ENCODE results near the gene RELL2.

Gene RELL2

DNA sequence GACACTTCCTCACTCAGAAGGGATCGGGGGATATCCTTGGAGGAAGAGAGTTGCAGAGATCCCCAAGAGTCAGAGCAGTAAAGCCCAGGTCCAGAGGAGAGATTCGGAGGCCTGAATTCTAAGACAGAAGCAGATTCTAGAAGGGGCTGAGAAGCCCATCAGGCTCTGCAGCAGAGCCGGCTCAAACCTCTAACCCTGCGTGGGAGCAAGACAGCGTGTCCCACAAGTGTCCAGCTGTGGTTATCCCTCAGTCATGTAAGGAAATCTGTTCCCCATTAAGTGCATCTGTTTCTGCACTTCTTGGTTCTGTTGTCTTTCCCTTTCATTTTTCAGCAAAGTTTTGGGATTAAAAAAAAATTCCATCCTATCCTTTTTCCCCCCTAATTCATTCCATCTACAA is 13.2 kb upstream of the RELL2 start:
- peaks cover 26% of the 10 kb centered on the region for H3K36me3 ChIP-seq (ENCODE audit: control insufficient read depth, insufficient read depth, low read length)
- H3K27me3 ChIP-seq (replicated peaks; ENCODE audit: control insufficient read depth, insufficient read depth, low read length): no peaks in the 10 kb centered on the region
- DNase-seq (ENCODE audit: extremely low read depth, insufficient read length): no peak
- no peak for TF ChIP-seq CTCF (IDR thresholded peaks at IDR 0.05; ENCODE audit: insufficient read depth, low read length, poor library complexity, severe bottlenecking)
- H3K4me3 ChIP-seq (replicated peaks; ENCODE audit: low read depth, low read length): no peak overlapping the region

DNA sequence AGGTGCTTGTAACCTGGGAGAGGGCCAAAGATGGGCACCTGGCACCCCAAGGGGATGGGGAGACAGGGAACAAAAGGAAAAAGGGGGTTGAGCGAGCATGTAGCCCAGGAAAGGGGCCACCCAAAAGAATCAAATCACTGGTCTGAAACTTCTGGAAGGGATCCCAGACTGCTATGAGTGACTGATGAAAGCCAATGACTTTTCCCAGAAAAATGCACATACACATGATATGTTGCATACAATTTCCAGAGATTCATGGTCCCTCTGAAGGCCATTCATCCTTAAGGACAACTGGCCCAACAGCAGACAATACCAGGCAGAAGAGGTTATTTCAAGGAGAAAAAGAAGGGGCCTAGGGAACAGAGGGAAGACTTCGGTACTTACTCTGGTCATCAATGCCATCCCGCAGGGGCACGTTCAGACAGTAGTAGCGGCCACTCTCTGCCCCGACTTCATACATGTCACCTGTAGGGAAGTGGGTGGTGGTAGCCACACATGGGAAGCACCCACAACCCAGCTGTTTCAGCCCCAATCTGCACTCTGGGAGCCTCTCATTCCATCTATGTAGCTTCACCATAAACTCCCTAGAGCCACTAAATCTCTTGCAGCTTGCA is 8.5 kb upstream of the RELL2 start:
- no peaks in the 10 kb centered on the region for H3K27me3 ChIP-seq (replicated peaks; ENCODE audit: control insufficient read depth, insufficient read depth, low read length)
- no peak for TF ChIP-seq CTCF (IDR thresholded peaks at IDR 0.05; ENCODE audit: insufficient read depth, low read length, poor library complexity, severe bottlenecking)
- peaks cover 35% of the 10 kb centered on the region for H3K36me3 ChIP-seq (ENCODE audit: control insufficient read depth, insufficient read depth, low read length)
- no peak overlapping the region for H3K4me3 ChIP-seq (replicated peaks; ENCODE audit: low read depth, low read length)
- DNase-seq (ENCODE audit: extremely low read depth, insufficient read length): no peak

DNA sequence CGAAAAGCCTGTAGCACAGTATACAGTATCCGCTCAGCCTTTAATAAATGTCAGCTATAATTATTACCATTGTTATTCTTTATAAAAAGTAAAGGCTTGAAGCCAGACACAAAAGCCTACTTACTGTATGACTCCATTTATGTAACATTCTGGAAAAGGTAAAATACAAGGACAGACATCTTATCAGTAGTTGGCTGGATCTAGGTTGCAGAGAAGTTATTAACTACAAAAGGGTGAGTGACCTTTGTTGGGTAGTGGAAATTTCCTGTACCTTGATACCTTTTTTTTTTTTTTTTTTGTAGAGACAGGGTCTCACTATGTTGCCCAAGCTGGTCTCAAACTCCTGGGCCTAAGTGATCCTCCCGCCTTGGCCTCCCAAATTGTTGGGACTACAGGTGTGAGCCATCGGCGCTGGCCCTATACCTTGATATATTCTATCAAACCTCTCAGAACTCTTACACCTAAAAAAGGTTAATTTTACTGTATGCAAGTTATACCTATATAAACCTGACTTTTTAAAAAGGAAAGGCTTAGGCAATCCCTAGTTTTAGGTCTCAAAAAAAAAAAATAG is 6.1 kb upstream of the RELL2 start:
- Histone ChIP-seq H3K4me3 (replicated peaks; ENCODE audit: low read depth, low read length) (no peak overlapping the region), H3K36me3 (ENCODE audit: control insufficient read depth, insufficient read depth, low read length) (peaks cover 28% of the 10 kb centered on the region), H3K27me3 (replicated peaks; ENCODE audit: control insufficient read depth, insufficient read depth, low read length) (no peaks in the 10 kb centered on the region)
- no peak for DNase-seq (ENCODE audit: extremely low read depth, insufficient read length)
- no peak for TF ChIP-seq CTCF (IDR thresholded peaks at IDR 0.05; ENCODE audit: insufficient read depth, low read length, poor library complexity, severe bottlenecking)

DNA sequence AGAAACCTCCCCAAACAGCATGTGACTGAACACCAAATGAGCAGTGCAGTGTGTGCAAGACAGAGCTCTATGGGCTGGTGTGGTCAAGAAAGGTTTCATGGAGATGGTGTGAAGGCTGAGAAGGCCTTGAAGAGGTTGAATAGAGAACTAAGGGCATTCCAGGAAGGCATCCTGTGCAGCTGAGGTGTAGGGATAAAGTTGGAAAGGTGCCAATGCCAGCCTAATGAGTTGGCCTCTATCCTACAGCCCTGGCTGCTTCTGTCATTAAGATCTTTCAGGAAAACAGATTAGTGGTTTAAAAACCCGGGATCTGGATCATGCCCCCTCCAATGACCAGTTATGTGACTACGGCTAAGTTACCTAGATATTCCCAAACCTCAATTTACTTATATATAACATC is 4.1 kb upstream of the RELL2 start:
- H3K4me3 ChIP-seq (replicated peaks; ENCODE audit: low read depth, low read length): no peak overlapping the region
- peaks cover 20% of the 10 kb centered on the region for H3K36me3 ChIP-seq (ENCODE audit: control insufficient read depth, insufficient read depth, low read length)
- no peak for DNase-seq (ENCODE audit: extremely low read depth, insufficient read length)

GRCh38 chr5:141633871-141634561 is 2.8 kb upstream of the RELL2 start:
- Histone ChIP-seq H3K36me3 (ENCODE audit: control insufficient read depth, insufficient read depth, low read length) (peaks cover 10% of the 10 kb centered on the region), H3K4me3 (replicated peaks; ENCODE audit: low read depth, low read length) (no peak overlapping the region), H3K27me3 (replicated peaks; ENCODE audit: control insufficient read depth, insufficient read depth, low read length) (no peaks in the 10 kb centered on the region)
- TF ChIP-seq CTCF (IDR thresholded peaks at IDR 0.05; ENCODE audit: insufficient read depth, low read length, poor library complexity, severe bottlenecking): no peak
- peak; percentile 56 for DNase-seq (ENCODE audit: extremely low read depth, insufficient read length)

More for the DNA sequence above, 4.1 kb upstream of the RELL2 start:
- TF ChIP-seq CTCF (IDR thresholded peaks at IDR 0.05; ENCODE audit: insufficient read depth, low read length, poor library complexity, severe bottlenecking): no peak
- H3K27me3 ChIP-seq (replicated peaks; ENCODE audit: control insufficient read depth, insufficient read depth, low read length): no peaks in the 10 kb centered on the region
